GM23338 (cell line): ENCODE data around the gene NTN3.

Experiments
- CREB1 ChIP-seq: fragments of 250-450 bp; sonication (Bioruptor Pico); IDR thresholded peaks from 2 replicates; pipeline ENCODE4 v1.5.0; 2020; ENCODE audit warnings: low read depth, mild to moderate bottlenecking, moderate library complexity
- EZH2 ChIP-seq: fragments of 200-600 bp; sonication (generic); IDR thresholded peaks from one replicate; pipeline ENCODE4 v1.8.0; 2017; ENCODE audit warnings: antibody characterized with exemption, mild to moderate bottlenecking, low read depth; ENCODE audit not compliant: unreplicated experiment
- EZH2phosphoT487 ChIP-seq: fragments of 200-600 bp; sonication (generic); IDR thresholded peaks from one replicate; pipeline ENCODE4 v1.8.1; 2018; ENCODE audit warnings: antibody characterized with exemption; ENCODE audit not compliant: unreplicated experiment
- JUNB ChIP-seq: IDR thresholded peaks from one replicate; pipeline ENCODE4 v1.6.1; 2016; ENCODE audit warnings: antibody characterized with exemption; ENCODE audit not compliant: unreplicated experiment
- NANOG ChIP-seq: IDR thresholded peaks from 2 replicates; pipeline ENCODE4 v1.6.1; 2016; ENCODE audit warnings: antibody characterized with exemption, borderline replicate concordance
- POLR2AphosphoS5 ChIP-seq: IDR thresholded peaks from 2 replicates; pipeline ENCODE4 v1.6.1; 2016; ENCODE audit warnings: antibody characterized with exemption, low read depth
- STAT1 ChIP-seq: IDR thresholded peaks from one replicate; pipeline ENCODE4 v1.6.1; 2016; ENCODE audit warnings: antibody characterized with exemption; ENCODE audit not compliant: unreplicated experiment
- ZNF331 ChIP-seq: fragments of 250-450 bp; sonication (Bioruptor Pico); IDR thresholded peaks from 2 replicates; pipeline ENCODE4 v1.5.0; 2020; ENCODE audit warnings: low read depth, mild to moderate bottlenecking, moderate library complexity
- TF ChIP-seq, protein P1 (sequence below), 2 experiments: fragments of 200-600 bp in 1 of 2; sonication (generic) in 1 of 2; conservative IDR thresholded peaks; 2 replicates each; pipeline versions ENCODE4 v1.5.1 to v1.6.1; 2016 to 2017; ENCODE audit warnings: antibody characterized with exemption in 2 of 2, low read depth in 2 of 2, mild to moderate bottlenecking in 2 of 2, moderate library complexity in 1 of 2
- TF ChIP-seq, protein P2 (sequence below): IDR thresholded peaks from one replicate; pipeline ENCODE4 v1.6.1; 2018; ENCODE audit warnings: antibody characterized with exemption; ENCODE audit not compliant: unreplicated experiment

DNA sequence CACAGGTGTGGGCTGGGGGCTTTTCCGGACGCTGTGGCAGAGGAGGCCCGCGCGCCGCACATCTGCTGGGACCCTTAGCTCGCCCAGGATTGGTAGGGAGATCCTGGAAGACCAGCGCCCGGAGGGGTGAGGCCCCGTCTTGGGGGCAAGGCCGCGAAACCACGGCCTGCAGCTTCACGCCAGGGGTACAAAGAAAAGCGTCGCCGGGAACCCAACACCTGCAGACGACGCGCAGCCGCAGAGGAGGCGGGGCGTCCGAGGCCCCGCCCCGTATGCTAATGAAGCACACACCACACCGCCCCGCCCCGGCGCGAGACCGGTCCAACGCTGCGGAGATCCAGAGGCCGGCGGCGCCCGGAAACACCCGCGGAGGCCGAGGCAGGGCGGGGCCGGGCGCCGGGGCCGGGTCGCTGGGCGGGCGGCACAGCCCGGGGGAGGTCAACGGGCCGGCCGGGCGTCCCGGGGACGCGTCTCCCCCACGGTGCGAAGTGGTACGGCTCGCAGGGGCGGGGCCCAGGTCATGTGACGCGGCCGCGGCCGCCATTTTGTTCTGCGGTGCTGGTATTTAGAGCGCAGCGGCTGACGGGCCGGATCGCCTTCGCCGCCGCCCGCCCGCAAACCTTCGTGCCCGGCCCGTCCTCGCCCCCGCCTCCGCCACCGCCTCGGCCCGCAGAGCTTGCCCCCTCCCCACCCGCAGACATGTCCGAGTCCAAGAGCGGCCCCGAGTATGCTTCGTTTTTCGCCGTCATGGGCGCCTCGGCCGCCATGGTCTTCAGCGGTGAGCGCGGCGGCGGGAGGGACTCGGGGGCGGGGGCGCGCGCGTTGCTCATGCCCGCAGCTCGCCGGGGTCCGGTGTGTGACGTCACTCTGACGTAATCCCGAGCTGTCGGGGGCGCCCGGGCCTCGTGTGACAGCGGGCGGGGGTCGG lies 42.6 kb downstream of the NTN3 start, which contains the start of gene ATP6V0C:
- no peak for TF ChIP-seq EZH2phosphoT487
- no peak for TF ChIP-seq NANOG
- TF ChIP-seq, protein P1, sequence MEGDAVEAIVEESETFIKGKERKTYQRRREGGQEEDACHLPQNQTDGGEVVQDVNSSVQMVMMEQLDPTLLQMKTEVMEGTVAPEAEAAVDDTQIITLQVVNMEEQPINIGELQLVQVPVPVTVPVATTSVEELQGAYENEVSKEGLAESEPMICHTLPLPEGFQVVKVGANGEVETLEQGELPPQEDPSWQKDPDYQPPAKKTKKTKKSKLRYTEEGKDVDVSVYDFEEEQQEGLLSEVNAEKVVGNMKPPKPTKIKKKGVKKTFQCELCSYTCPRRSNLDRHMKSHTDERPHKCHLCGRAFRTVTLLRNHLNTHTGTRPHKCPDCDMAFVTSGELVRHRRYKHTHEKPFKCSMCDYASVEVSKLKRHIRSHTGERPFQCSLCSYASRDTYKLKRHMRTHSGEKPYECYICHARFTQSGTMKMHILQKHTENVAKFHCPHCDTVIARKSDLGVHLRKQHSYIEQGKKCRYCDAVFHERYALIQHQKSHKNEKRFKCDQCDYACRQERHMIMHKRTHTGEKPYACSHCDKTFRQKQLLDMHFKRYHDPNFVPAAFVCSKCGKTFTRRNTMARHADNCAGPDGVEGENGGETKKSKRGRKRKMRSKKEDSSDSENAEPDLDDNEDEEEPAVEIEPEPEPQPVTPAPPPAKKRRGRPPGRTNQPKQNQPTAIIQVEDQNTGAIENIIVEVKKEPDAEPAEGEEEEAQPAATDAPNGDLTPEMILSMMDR (conservative IDR thresholded peaks at IDR 0.05; ENCODE audit: low read depth in 2 of 2): no peak
- TF ChIP-seq POLR2AphosphoS5: peak; percentile 77
- TF ChIP-seq, protein P2, sequence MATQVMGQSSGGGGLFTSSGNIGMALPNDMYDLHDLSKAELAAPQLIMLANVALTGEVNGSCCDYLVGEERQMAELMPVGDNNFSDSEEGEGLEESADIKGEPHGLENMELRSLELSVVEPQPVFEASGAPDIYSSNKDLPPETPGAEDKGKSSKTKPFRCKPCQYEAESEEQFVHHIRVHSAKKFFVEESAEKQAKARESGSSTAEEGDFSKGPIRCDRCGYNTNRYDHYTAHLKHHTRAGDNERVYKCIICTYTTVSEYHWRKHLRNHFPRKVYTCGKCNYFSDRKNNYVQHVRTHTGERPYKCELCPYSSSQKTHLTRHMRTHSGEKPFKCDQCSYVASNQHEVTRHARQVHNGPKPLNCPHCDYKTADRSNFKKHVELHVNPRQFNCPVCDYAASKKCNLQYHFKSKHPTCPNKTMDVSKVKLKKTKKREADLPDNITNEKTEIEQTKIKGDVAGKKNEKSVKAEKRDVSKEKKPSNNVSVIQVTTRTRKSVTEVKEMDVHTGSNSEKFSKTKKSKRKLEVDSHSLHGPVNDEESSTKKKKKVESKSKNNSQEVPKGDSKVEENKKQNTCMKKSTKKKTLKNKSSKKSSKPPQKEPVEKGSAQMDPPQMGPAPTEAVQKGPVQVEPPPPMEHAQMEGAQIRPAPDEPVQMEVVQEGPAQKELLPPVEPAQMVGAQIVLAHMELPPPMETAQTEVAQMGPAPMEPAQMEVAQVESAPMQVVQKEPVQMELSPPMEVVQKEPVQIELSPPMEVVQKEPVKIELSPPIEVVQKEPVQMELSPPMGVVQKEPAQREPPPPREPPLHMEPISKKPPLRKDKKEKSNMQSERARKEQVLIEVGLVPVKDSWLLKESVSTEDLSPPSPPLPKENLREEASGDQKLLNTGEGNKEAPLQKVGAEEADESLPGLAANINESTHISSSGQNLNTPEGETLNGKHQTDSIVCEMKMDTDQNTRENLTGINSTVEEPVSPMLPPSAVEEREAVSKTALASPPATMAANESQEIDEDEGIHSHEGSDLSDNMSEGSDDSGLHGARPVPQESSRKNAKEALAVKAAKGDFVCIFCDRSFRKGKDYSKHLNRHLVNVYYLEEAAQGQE: no peak
- TF ChIP-seq EZH2: no peak
- peak; percentile 97 for TF ChIP-seq CREB1 (CRISPR knock-in tag)
- TF ChIP-seq JUNB: no peak
- TF ChIP-seq ZNF331 (CRISPR knock-in tag): no peak
- TF ChIP-seq STAT1: no peak
